ENCODE measurements around the gene LCOR. TPM values are rescaled to one million over a fixed set of nuclear protein-coding genes. Genes with fewer than 3 reads are reported as not detected.

LCOR gene
- total RNA-seq, 1 experiment from 2014 or later: 42.1 TPM

GRCh38 chr10:96972264-96972663 is 140.2 kb downstream of the LCOR start:
- no peak overlapping the region for H3K18ac ChIP-seq (ENCODE audit: insufficient read length, low read depth, low read length)
- H2BK12ac ChIP-seq (ENCODE audit: insufficient read length, low read depth, low read length): no peak overlapping the region
- no peak overlapping the region for H3T11ph ChIP-seq (ENCODE audit: low read length)
- H3K14ac ChIP-seq (ENCODE audit: insufficient read depth, low read length): no peak overlapping the region
- no peak overlapping the region for H3K56ac ChIP-seq (ENCODE audit: insufficient read length, low read depth, low read length)
- H4K5ac ChIP-seq (ENCODE audit: insufficient read length, low read depth, low read length): no peak overlapping the region
- H2AK5ac ChIP-seq (ENCODE audit: insufficient read length, low read length): no peak overlapping the region
- H2AFZ ChIP-seq (ENCODE audit: low read length): no peak overlapping the region
- no peaks in the 10 kb centered on the region for H3K9me3 ChIP-seq (ENCODE audit: control insufficient read depth, low read depth, low read length)
- no peaks in the 10 kb centered on the region for H3K79me1 ChIP-seq (ENCODE audit: insufficient read depth, low read depth, low read length, poor library complexity, severe bottlenecking)
- H3K4me3 Mint-ChIP-seq: no peak overlapping the region
- no peaks in the 10 kb centered on the region for H3K27me3 ChIP-seq (ENCODE audit: insufficient read depth, low read length)
- no peaks in the 10 kb centered on the region for H3K27me3 Mint-ChIP-seq (ENCODE audit: low read depth)
- H3K23ac ChIP-seq (ENCODE audit: insufficient read length, low read depth, low read length): no peak overlapping the region
- no peak overlapping the region for H4K91ac ChIP-seq (ENCODE audit: insufficient read length, low read depth, low read length)
- DNase-seq: no peak
- no peaks in the 10 kb centered on the region for H3K4me1 ChIP-seq (ENCODE audit: insufficient read depth, low read length)
- no peaks in the 10 kb centered on the region; a peak in 1 of 7 replicates for H3K36me3 Mint-ChIP-seq (ENCODE audit: insufficient read depth in 1 of 3, low read depth in 3 of 3)
- H4K20me1 ChIP-seq (ENCODE audit: control insufficient read depth, insufficient read depth, insufficient read length): no peaks in the 10 kb centered on the region
- no peaks in the 10 kb centered on the region for H3K4me1 Mint-ChIP-seq
- no peak overlapping the region for H2BK120ac ChIP-seq (ENCODE audit: low read depth, low read length, poor library complexity, severe bottlenecking)
- H3K27ac Mint-ChIP-seq: no peak overlapping the region
- H3K79me2 ChIP-seq (ENCODE audit: insufficient read depth, low read length): no peaks in the 10 kb centered on the region
- H3K4me2 ChIP-seq (ENCODE audit: insufficient read depth, insufficient read length, low read length): no peak overlapping the region
- no peak for TF ChIP-seq CTCF (conservative IDR thresholded peaks at IDR 0.05)
- no peak overlapping the region for H2BK20ac ChIP-seq (ENCODE audit: low read depth, low read length, poor library complexity, severe bottlenecking)
- H3K23me2 ChIP-seq (ENCODE audit: insufficient read length, low read depth, low read length, poor library complexity, severe bottlenecking): no peaks in the 10 kb centered on the region
- WGBS (ENCODE audit: extremely low coverage, insufficient read length, low lambda C conversion rate): no CpG with 5 or more reads among the region's 1 CpG
- H2BK5ac ChIP-seq (ENCODE audit: insufficient read length, low read length): no peak overlapping the region
- H3K9me3 Mint-ChIP-seq: no peaks in the 10 kb centered on the region
- H3K9ac ChIP-seq (ENCODE audit: extremely low read depth, insufficient read length, low read length): no peak overlapping the region
- no peak overlapping the region for H3K4ac ChIP-seq (ENCODE audit: low read depth, low read length)
- H2BK15ac ChIP-seq (ENCODE audit: low read depth, low read length): no peak overlapping the region
- H4K8ac ChIP-seq (replicated peaks; ENCODE audit: insufficient read length, low read depth, low read length): no peak overlapping the region
- no peak overlapping the region for H3K27ac ChIP-seq (ENCODE audit: insufficient read length, low read depth, low read length)

Measured in H9 (cell line).